ENCODE data around the gene REPIN1. TPM values are rescaled to one million over a fixed set of nuclear protein-coding genes. Genes with fewer than 3 reads are reported as not detected.
A peak's percentile ranks its signal among the peaks of the same experiment; 100 is the strongest.

Gene REPIN1
- total RNA-seq, 1 donor from 2014 or later: 144 TPM

DNA sequence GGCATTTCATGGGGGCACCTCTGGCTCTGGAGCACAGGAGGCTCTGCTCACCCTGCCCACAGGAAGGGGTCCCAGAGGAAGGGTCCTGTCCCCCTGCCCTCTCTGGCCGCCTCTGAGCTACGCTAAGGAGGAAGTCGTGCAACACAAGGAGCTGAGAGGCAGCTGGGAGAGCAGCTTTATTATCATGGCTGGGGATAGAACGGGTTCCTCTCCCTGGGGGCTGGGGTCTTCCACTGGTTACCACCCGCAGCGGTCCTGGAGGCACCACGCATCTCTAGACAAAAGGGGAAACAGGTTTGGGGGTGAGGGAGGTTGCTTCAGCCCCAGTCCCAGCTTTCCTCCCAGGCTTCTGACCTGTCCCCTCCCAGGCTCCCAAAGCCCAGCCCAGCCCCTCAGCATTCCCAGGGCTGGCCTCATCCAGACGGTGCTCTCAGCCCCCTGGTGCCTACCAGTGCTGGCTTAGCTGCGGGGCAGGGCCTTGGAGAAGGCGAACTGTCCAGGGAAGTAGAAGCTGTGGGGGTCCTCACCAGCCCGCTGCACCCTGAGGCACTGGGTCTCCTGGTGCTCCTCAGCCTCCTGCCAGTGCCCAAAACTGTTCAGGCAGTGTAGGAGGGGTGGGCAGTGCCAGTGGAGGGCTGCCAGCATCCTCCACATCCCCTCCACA, 30.3 kb upstream of the REPIN1 start:
- Histone ChIP-seq H3K4me3 (ENCODE audit: low read depth, low read length) (no peak overlapping the region), H3K36me3 (ENCODE audit: control insufficient read depth, insufficient read depth, low read length) (no peaks in the 10 kb centered on the region), H3K27me3 (ENCODE audit: control insufficient read depth, insufficient read depth, low read length) (peaks cover 12% of the 10 kb centered on the region)
- no peak for DNase-seq (ENCODE audit: low read depth)
- TF ChIP-seq CTCF (IDR thresholded peaks at IDR 0.05; ENCODE audit: insufficient read depth, low read length, poor library complexity, severe bottlenecking): no peak

- peaks cover 12% of the 10 kb centered on the region for H3K27me3 ChIP-seq (ENCODE audit: control insufficient read depth, insufficient read depth, low read length)
Measured at GRCh38 chr7:150339409-150339809, 29.2 kb upstream of the REPIN1 start.

DNA sequence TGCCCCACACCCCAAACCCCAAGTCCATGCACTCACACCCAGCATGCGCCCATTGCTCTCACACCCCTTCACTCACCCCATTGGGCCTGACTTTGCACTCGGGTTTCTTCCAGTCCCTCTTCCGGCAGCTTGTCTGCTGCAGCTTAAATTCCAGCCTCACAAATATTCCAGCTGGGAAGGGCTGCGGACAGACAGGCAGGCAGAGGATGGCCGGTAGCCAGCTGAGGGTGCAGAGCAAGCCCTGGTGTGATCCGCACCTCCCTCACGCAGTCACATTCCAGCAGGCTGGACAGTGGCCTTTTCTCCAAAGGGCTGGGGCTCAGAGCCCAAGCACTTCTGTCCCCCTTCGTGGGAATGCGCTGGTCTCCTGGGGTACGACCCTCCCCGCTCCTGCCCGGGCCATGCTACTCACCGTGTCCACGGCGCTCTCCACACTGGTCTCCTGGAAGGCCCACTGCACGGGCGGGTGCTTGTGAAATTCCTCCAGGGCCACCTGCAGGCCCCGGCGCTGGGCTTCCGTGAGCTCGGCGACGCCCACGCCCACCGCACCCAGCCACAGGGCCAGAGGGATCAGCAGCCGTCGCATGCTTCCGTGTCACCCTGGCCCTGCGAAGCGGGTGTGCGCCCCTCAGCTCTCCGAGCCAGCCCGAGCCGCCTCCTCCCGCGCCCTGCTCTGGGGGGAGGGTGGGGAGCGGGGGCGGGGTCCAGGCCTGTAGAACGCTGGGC, 28.4 kb upstream of the REPIN1 start:
- no peak for TF ChIP-seq CTCF (IDR thresholded peaks at IDR 0.05; ENCODE audit: insufficient read depth, low read length, poor library complexity, severe bottlenecking)
- H3K4me3 ChIP-seq (ENCODE audit: low read depth, low read length): peak overlapping the region; percentile 40
- no peak for DNase-seq (ENCODE audit: low read depth)
- H3K36me3 ChIP-seq (ENCODE audit: control insufficient read depth, insufficient read depth, low read length): no peaks in the 10 kb centered on the region
- peaks cover 12% of the 10 kb centered on the region for H3K27me3 ChIP-seq (ENCODE audit: control insufficient read depth, insufficient read depth, low read length)

More at GRCh38 chr7:150339409-150339809, 29.2 kb upstream of the REPIN1 start:
- no peak overlapping the region for H3K4me3 ChIP-seq (ENCODE audit: low read depth, low read length)
- DNase-seq (ENCODE audit: low read depth): peak; percentile 63
- H3K36me3 ChIP-seq (ENCODE audit: control insufficient read depth, insufficient read depth, low read length): no peaks in the 10 kb centered on the region
- TF ChIP-seq CTCF (IDR thresholded peaks at IDR 0.05; ENCODE audit: insufficient read depth, low read length, poor library complexity, severe bottlenecking): no peak

- no peak for DNase-seq (ENCODE audit: low read depth)
- H3K27me3 ChIP-seq (ENCODE audit: control insufficient read depth, insufficient read depth, low read length): peaks cover 12% of the 10 kb centered on the region
Measured at GRCh38 chr7:150340875-150341262, 27.8 kb upstream of the REPIN1 start.

DNA sequence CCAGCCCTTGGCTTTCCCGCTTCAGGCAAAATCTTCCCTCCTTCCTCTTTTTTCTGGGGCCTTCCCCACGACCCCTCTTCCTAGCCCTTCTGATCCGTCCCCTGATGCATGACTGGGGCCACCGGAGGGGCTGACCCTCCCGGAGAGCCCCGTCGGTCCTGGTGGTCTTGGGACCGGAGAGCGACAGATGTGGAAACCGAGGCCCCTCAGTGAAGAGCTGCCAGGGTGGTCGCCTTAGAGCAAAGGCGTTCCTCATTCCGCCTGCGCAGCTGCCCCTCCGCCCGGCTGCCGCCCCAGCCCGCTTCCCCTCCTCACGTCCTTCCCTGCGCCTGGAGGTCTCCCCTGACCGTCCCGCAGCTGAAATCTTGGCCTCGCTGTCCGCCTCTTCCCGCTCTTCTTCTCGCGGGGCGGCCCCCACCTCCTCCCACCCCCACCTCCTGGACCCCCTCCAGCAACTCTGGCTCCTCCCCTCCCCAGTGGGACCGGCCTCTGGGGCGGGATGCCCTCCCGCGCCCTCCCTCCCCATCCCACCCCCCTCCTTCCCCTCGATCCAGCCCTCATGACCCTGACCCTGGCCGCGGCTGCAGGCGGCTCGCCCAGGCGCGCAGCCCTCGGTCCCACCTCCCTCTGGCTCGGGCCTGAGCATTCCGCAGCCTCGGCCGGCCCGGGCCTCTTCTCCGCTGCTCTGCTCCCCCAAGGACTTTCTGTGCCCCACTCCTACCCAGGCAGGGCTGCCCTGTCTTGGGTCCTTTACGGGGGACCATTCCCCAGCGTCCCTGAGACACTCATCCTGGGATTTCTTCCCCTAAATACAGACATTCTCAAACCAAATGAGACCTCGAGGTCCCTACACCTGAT, 27.1 kb upstream of the REPIN1 start, which contains the start of gene RARRES2:
Gene RARRES2, minus strand, starts transcription at position 367 of the 858 bp plus-strand sequence. CDS start 1,020 bp downstream, outside the sequence.
- Histone ChIP-seq H3K4me3 (ENCODE audit: low read depth, low read length) (peak within 1 kb of the TSS; percentile 40), H3K36me3 (ENCODE audit: control insufficient read depth, insufficient read depth, low read length) (no peaks in the 10 kb centered on the region), H3K27me3 (ENCODE audit: control insufficient read depth, insufficient read depth, low read length) (peaks cover 14% of the 10 kb centered on the region)
- DNase-seq (ENCODE audit: low read depth): no peak
- no peak for TF ChIP-seq CTCF (IDR thresholded peaks at IDR 0.05; ENCODE audit: insufficient read depth, low read length, poor library complexity, severe bottlenecking)

More at GRCh38 chr7:150340875-150341262, 27.8 kb upstream of the REPIN1 start:
- Histone ChIP-seq H3K4me3 (ENCODE audit: low read depth, low read length) (peak overlapping the region; percentile 40), H3K36me3 (ENCODE audit: control insufficient read depth, insufficient read depth, low read length) (no peaks in the 10 kb centered on the region)
- no peak for TF ChIP-seq CTCF (IDR thresholded peaks at IDR 0.05; ENCODE audit: insufficient read depth, low read length, poor library complexity, severe bottlenecking)
